Mucosa of stomach (tissue), 1 donor: ENCODE results near the gene AKAP10.

Source experiments
- H3K27me3 ChIP-seq: one replicate; pipeline ENCODE4 v1.7.0; 2013; ENCODE audit warnings: mild to moderate bottlenecking, low read length; ENCODE audit not compliant: control insufficient read depth, insufficient read depth
- H3K36me3 ChIP-seq: one replicate; pipeline ENCODE4 v1.7.0; 2013; ENCODE audit warnings: low read length; ENCODE audit not compliant: control insufficient read depth, insufficient read depth
- H3K4me1 ChIP-seq: one replicate; pipeline ENCODE4 v1.7.0; 2013; ENCODE audit warnings: mild to moderate bottlenecking, low read length; ENCODE audit not compliant: control insufficient read depth, insufficient read depth
- H3K4me3 ChIP-seq: one replicate; pipeline ENCODE4 v1.7.0; 2013; ENCODE audit warnings: low read length
- H3K9ac ChIP-seq: one replicate; pipeline ENCODE4 v1.7.0; 2013; ENCODE audit warnings: mild to moderate bottlenecking, low read length, moderate library complexity
- H3K9me3 ChIP-seq: one replicate; pipeline ENCODE4 v1.7.0; 2013; ENCODE audit warnings: mild to moderate bottlenecking, low read length, moderate library complexity; ENCODE audit not compliant: control insufficient read depth
- donor health status: Pancreatic carcinoma.

AKAP10 gene

DNA sequence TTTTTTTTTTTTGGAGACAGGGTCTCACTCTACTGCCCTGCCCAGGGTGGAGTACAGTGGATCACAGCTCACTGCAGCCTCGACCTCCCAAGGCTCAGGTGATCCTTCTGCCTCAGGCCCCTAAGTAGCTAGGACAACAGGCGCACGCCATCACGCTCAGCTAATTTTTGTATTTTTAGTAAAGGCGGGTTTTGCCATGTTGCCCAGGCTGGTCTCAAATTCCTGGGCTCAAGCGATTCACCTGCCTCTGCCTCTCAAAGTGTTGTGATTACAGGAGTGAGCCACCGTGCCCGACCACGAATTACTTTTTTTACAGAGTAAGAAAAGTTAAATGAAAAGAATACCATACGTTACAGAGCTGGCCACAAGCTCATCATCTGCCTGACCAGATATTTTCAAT is 38.9 kb downstream of the AKAP10 start:
- H3K4me1 ChIP-seq = no peaks in the 10 kb centered on the region
- no peaks in the 10 kb centered on the region for H3K9me3 ChIP-seq
- H3K36me3 ChIP-seq = no peaks in the 10 kb centered on the region
- no peak overlapping the region for H3K4me3 ChIP-seq
- no peak overlapping the region for H3K9ac ChIP-seq
- no peaks in the 10 kb centered on the region for H3K27me3 ChIP-seq

DNA sequence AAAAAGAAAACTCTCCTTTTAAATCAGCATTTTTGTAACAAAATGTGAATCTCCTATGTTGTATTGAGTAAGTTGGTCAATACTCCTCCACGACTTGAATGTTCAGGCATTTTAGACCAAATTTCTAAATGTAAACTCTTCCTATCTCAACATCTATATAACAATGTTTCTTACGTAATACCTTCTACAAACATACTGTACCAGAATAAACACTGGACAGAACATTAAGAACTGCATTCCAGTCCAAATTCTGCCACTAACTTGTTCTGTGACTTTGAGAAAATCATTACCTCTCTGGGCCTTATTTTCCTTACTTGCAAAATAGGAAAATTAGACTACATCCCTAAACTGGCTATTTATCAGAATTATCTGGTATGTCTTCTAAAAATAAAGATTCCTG is 40.1 kb downstream of the AKAP10 start:
- Histone ChIP-seq H3K36me3 (no peaks in the 10 kb centered on the region), H3K9me3 (no peaks in the 10 kb centered on the region), H3K27me3 (no peaks in the 10 kb centered on the region), H3K4me1 (no peaks in the 10 kb centered on the region), H3K9ac (no peak overlapping the region), H3K4me3 (no peak overlapping the region)

DNA sequence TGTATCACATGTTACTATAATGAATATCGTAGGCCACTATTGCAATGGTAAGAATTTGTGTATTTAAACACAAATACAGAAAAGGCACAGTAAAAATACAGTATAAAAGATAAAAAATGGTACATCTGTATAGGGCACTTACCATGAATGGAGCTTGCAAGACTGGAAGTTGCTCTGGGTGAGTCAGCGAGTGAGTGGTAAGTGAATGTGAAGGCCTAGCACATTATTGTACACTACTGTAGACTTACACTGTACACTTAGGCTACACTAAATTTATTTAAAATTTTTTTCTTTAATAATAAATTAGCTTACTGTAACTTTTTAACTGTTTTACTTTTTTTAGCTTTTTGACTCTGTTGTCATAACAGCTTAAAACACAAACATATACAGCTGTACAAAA is 42.5 kb downstream of the AKAP10 start:
- Histone ChIP-seq H3K36me3 (no peaks in the 10 kb centered on the region), H3K4me1 (no peaks in the 10 kb centered on the region), H3K4me3 (no peak overlapping the region), H3K9ac (no peak overlapping the region), H3K27me3 (no peaks in the 10 kb centered on the region), H3K9me3 (no peaks in the 10 kb centered on the region)

DNA sequence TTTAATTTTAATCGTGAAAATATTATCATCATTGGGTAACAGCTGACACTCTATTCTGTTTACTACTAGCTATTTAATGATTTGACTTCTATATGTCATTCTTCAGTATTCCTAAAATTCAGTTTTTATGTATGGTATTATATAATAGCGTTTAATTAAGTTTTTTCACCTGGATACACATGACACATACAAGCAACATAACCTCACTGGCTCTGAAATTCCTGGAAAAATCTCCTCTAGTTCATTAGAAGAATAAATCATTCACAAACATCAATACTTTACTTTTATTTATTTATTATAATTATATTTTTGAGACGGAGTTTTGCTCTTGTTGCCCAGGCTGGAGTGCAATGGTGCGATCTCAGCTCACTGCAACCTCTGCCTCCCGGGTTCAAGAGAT is 44.0 kb downstream of the AKAP10 start:
- no peaks in the 10 kb centered on the region for H3K27me3 ChIP-seq
- H3K36me3 ChIP-seq = no peaks in the 10 kb centered on the region
- H3K4me1 ChIP-seq = no peaks in the 10 kb centered on the region
- no peak overlapping the region for H3K9ac ChIP-seq
- H3K4me3 ChIP-seq = no peak overlapping the region
- no peaks in the 10 kb centered on the region for H3K9me3 ChIP-seq

DNA sequence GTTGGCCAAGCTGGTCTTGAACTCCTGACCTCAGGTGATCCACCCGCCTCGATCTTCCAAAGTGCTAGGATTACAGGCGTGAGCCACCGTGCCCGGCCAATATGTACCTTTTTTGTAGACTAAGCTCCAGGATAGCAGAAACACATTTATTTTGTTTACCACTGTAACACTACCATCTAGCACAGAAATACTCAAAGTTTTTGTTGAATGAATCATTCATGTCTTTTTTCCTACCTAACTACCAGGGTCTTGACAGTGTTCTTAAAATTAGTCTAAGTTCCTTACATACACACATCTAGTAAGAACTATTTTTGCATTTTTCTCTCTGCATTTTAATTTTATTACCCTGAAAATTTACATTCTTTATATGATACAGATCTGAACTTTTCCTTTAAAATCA is 44.4 kb downstream of the AKAP10 start:
- Histone ChIP-seq H3K36me3 (no peaks in the 10 kb centered on the region), H3K9me3 (no peaks in the 10 kb centered on the region), H3K27me3 (no peaks in the 10 kb centered on the region), H3K4me3 (no peak overlapping the region), H3K9ac (no peak overlapping the region), H3K4me1 (no peaks in the 10 kb centered on the region)

DNA sequence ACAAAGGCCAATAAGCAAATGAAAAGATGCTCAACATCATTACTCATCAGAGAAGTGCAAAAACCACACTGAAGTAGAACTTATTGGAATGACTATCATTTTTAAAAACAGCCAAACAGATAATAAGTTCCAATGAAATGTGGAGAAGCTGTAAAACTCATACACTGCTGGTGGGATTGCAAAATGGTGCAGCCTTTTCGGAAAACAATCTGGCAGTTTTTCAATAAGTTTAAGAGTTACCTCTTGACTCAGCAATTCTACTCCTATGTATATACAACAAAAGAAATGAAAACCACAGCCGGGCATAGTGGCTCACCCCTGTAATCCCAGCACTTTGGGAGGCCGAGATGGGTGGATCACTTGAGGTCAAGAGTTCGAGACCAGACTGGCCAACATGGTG is 49.3 kb downstream of the AKAP10 start:
- Histone ChIP-seq H3K9me3 (no peaks in the 10 kb centered on the region), H3K36me3 (no peaks in the 10 kb centered on the region), H3K9ac (no peak overlapping the region), H3K4me1 (no peaks in the 10 kb centered on the region), H3K4me3 (no peak overlapping the region), H3K27me3 (no peaks in the 10 kb centered on the region)

DNA sequence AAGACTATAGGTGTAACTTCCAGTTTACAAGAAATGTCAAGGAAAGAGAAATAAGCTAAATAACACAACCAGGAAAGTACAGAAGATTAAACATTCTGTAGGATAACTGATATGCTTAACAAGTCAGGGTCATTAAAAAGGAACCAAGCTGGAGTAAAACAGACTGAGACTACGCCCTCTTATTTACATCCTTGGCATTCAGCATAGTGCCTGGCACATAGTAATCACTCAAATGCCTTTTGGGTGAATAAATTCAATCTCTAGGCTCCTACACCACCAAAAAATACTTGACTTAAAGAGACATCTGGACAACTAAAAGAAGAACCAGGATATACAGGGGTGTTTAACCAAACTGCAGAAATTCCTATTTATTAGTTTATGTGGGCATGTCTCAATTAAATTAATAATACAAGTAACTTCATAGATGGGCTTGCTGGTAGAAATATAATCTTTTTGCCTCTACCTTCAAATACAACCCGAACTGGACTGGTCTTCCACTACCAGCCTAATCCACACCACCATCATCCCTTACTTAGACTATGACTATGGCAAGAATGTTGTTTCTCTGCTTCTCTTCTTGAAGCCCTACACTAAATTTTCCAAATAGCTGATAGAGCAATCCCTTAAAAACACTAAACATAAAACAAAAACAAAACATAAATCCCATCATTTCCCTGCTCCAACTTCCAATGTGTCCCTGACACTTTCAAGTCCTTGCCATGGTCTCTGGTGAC is 62.2 kb downstream of the AKAP10 start:
- Histone ChIP-seq H3K4me1 (no peaks in the 10 kb centered on the region), H3K9ac (no peak overlapping the region), H3K36me3 (peaks cover 10% of the 10 kb centered on the region), H3K27me3 (no peaks in the 10 kb centered on the region), H3K9me3 (no peaks in the 10 kb centered on the region), H3K4me3 (no peak overlapping the region)

DNA sequence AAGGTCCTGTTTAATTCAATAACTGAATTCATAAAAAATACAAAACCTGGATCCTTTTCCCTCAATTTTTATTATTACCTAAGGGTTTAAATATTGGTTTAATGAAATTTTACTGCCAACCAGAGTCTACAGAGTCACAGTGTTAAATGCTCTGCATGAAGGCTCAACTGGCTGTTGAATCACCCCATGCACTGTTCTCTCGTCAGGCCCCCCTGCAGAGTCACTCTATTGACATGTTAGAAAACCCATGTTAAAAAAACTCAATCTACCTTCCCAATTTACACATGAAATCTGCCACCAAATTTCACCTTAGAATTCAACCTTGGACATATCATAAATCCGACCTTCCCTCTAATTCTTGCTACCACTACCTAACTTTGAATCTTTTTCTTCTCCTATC is 66.6 kb downstream of the AKAP10 start:
- peaks cover 14% of the 10 kb centered on the region for H3K36me3 ChIP-seq
- H3K27me3 ChIP-seq = no peaks in the 10 kb centered on the region
- no peaks in the 10 kb centered on the region for H3K9me3 ChIP-seq
- no peak overlapping the region for H3K4me3 ChIP-seq
- H3K4me1 ChIP-seq = no peaks in the 10 kb centered on the region
- H3K9ac ChIP-seq = no peak overlapping the region

DNA sequence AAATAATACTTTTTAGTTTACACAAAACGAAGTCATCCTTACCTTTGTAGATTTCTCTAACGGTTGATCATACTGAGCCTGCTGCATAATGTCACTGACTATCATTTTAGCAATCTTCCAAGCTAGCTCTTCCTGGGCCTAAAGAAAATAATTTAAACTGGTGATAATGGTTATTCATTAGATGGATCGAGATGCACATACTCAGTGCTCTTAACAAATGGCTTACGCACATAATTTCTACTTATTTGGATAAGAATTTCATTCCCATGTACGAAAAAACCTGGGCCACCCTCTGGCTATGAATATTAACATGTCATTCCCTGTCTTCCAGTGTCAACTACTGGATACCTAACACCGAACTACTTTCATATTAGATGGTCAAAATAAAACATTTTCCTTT is 68.5 kb downstream of the AKAP10 start:
- Histone ChIP-seq H3K9me3 (no peaks in the 10 kb centered on the region), H3K36me3 (peaks cover 20% of the 10 kb centered on the region), H3K27me3 (no peaks in the 10 kb centered on the region), H3K4me1 (no peaks in the 10 kb centered on the region), H3K4me3 (no peak overlapping the region), H3K9ac (no peak overlapping the region)

DNA sequence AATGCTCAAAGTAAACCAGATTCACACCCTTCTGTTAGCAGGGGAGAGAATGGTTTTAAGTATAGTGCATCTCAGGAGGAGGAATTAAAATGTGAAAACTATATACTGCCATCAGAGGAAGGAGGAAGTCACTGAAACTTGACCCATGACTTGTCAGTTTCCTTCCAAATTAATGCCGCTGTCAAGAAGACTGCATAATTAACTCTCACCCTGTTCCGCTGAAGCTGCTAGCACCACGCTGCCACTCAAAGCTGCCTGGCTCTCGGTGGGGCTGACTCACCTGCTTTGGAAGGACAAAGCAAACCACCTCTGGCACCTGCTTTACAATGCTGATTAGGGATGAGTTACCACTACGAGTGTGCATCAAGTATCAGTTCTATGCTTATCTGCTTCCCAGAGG is 72.1 kb downstream of the AKAP10 start:
- H3K36me3 ChIP-seq = peaks cover 11% of the 10 kb centered on the region
- H3K9me3 ChIP-seq = no peaks in the 10 kb centered on the region
- H3K4me3 ChIP-seq = no peak overlapping the region
- H3K9ac ChIP-seq = no peak overlapping the region
- H3K27me3 ChIP-seq = no peaks in the 10 kb centered on the region
- H3K4me1 ChIP-seq = no peaks in the 10 kb centered on the region

DNA sequence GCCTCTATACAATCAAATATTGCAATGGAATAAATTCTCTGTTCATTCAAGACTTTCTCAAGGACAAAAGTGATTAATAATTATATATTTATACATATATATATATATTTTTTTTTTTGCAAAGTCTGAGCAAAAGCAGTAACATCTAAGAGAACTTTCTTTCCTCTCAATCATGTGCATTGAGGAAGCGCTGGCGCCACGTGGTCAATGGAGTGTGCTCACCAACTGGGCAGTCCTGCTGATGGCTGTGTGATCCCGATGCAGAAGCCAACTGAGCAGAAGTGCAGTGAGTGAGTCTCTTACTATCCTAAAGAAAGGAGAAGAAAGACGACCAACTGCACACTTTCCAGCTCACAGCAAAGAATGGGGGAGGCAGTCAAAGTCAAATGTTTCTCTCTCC is 72.7 kb downstream of the AKAP10 start:
- H3K4me1 ChIP-seq = no peaks in the 10 kb centered on the region
- no peaks in the 10 kb centered on the region for H3K27me3 ChIP-seq
- H3K9ac ChIP-seq = no peak overlapping the region
- no peaks in the 10 kb centered on the region for H3K9me3 ChIP-seq
- H3K4me3 ChIP-seq = no peak overlapping the region
- peaks cover 11% of the 10 kb centered on the region for H3K36me3 ChIP-seq

DNA sequence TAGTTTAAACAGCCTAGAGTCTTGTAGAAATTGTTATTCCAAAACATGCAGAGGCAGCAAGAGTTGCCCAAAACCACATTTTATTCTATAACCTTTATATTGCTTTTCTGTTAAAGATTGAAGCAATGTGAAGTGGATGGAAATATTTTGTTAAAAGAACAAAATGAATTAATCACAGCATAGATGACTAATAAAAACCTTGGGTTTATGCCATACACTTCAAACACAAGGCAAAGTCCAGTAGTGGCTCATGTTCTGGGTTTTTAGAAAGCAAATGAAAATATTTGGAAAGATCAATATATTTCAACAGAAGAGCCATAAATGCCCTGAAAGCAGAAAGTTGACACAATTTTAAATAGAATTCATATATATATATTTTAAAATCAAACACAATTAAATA is 73.2 kb downstream of the AKAP10 start:
- H3K4me1 ChIP-seq = no peaks in the 10 kb centered on the region
- peaks cover 8% of the 10 kb centered on the region for H3K36me3 ChIP-seq
- no peaks in the 10 kb centered on the region for H3K27me3 ChIP-seq
- no peaks in the 10 kb centered on the region for H3K9me3 ChIP-seq
- no peak overlapping the region for H3K9ac ChIP-seq
- no peak overlapping the region for H3K4me3 ChIP-seq

DNA sequence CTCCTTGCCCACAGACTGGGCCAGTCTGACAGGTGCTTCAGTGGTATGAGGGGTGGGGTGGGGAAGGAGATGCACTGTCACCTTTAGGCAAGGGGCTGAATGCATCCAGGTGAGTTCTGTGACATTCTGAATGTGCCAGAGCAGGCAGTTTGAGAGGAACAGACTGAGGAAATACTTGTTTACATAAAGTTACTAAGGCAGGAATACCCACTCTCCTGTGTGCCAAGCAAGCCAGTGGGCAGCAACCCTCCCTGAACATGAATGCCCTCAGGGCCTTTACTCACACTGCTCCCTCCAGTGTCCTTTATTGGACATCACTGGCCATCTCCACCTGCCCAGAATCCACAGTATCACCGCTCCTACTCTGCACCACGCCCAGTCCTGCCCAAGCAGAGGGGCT is 76.8 kb downstream of the AKAP10 start:
- no peak overlapping the region for H3K9ac ChIP-seq
- no peaks in the 10 kb centered on the region for H3K4me1 ChIP-seq
- H3K27me3 ChIP-seq = no peaks in the 10 kb centered on the region
- peaks cover 6% of the 10 kb centered on the region for H3K36me3 ChIP-seq
- H3K9me3 ChIP-seq = no peaks in the 10 kb centered on the region
- no peak overlapping the region for H3K4me3 ChIP-seq
